Liver (tissue), 3 donors: ENCODE data around the gene TAF1D.

ENCODE experiments used
- CTCF ChIP-seq: fragments of 150-350 bp; IDR thresholded peaks from 2 replicates; pipeline ENCODE4 v1.5.1; 2017; ENCODE audit warnings: improper control_type of control experiment, low read depth, low read length; ENCODE audit not compliant: missing input control
- FOXA2 ChIP-seq: IDR thresholded peaks from 2 replicates; pipeline ENCODE4 v1.6.1; 2016; ENCODE audit warnings: antibody characterized with exemption
- GABPA ChIP-seq, 2 donors: IDR thresholded peaks in 1 of 2; conservative IDR thresholded peaks in 1 of 2; 2 replicates each; pipeline ENCODE4 v1.6.1; 2016; ENCODE audit warnings: antibody characterized with exemption in 2 of 2, mild to moderate bottlenecking in 1 of 2, moderate library complexity in 1 of 2
- HNF4A ChIP-seq, 2 donors: conservative IDR thresholded peaks; 2 replicates each; pipeline ENCODE4 v1.6.1; 2016; ENCODE audit warnings: antibody characterized with exemption in 2 of 2, mild to moderate bottlenecking in 2 of 2
- HNF4G ChIP-seq: IDR thresholded peaks from 2 replicates; pipeline ENCODE4 v1.6.1; 2016; ENCODE audit warnings: antibody characterized with exemption
- JUND ChIP-seq, 2 donors: IDR thresholded peaks; 2 replicates each; pipeline ENCODE4 v1.6.1; 2016; ENCODE audit warnings: antibody characterized with exemption in 2 of 2
- MAX ChIP-seq: IDR thresholded peaks from 2 replicates; pipeline ENCODE4 v1.6.1; 2016; ENCODE audit warnings: antibody characterized with exemption
- RAD21 ChIP-seq, 2 donors: IDR thresholded peaks; 2 replicates each; pipeline ENCODE4 v1.6.1; 2016; ENCODE audit warnings: antibody characterized with exemption in 2 of 2, mild to moderate bottlenecking in 2 of 2
- REST ChIP-seq: IDR thresholded peaks from 2 replicates; pipeline ENCODE4 v1.6.1; 2016; ENCODE audit warnings: antibody characterized with exemption, mild to moderate bottlenecking
- RXRA ChIP-seq, 2 donors: IDR thresholded peaks; 2 replicates each; pipeline ENCODE4 v1.6.1; 2017 to 2018; ENCODE audit warnings: antibody characterized with exemption in 2 of 2, mild to moderate bottlenecking in 1 of 2
- SP1 ChIP-seq: IDR thresholded peaks from 2 replicates; pipeline ENCODE4 v1.6.1; 2018; ENCODE audit warnings: antibody characterized with exemption, mild to moderate bottlenecking
- TAF1 ChIP-seq: conservative IDR thresholded peaks from 2 replicates; pipeline ENCODE4 v1.6.1; 2016; ENCODE audit warnings: antibody characterized with exemption, mild to moderate bottlenecking
- YY1 ChIP-seq: IDR thresholded peaks from 2 replicates; pipeline ENCODE4 v1.6.1; 2016; ENCODE audit warnings: antibody characterized with exemption, mild to moderate bottlenecking
- donor health status: healthy.
- donor health status: healthy.

- no peak for TF ChIP-seq CTCF
- no peak for TF ChIP-seq REST
- TF ChIP-seq TAF1: no peak
- no peak for TF ChIP-seq RAD21 (IDR thresholded peaks at IDR 0.05)
- TF ChIP-seq MAX: no peak
- TF ChIP-seq GABPA (IDR thresholded peaks at IDR 0.05 in 1 of 2, conservative IDR thresholded peaks at IDR 0.05 in 1 of 2): no peak
- TF ChIP-seq YY1: no peak
- TF ChIP-seq JUND (IDR thresholded peaks at IDR 0.05): no peak
- no peak for TF ChIP-seq HNF4A (conservative IDR thresholded peaks at IDR 0.05)
- no peak for TF ChIP-seq RXRA (IDR thresholded peaks at IDR 0.05)
- TF ChIP-seq FOXA2: no peak
- no peak for TF ChIP-seq HNF4G
- TF ChIP-seq SP1: no peak
Observed at GRCh38 chr11:93712678-93713077, 28.6 kb downstream of the TAF1D start.
